ENCODE data around the gene NR1D2. TPM values are rescaled to one million over a fixed set of nuclear protein-coding genes. Genes with fewer than 3 reads are reported as not detected.

The NR1D2 gene
- total RNA-seq, 2 experiments from 2014 or later = 5.0 to 5.7 TPM

DNA sequence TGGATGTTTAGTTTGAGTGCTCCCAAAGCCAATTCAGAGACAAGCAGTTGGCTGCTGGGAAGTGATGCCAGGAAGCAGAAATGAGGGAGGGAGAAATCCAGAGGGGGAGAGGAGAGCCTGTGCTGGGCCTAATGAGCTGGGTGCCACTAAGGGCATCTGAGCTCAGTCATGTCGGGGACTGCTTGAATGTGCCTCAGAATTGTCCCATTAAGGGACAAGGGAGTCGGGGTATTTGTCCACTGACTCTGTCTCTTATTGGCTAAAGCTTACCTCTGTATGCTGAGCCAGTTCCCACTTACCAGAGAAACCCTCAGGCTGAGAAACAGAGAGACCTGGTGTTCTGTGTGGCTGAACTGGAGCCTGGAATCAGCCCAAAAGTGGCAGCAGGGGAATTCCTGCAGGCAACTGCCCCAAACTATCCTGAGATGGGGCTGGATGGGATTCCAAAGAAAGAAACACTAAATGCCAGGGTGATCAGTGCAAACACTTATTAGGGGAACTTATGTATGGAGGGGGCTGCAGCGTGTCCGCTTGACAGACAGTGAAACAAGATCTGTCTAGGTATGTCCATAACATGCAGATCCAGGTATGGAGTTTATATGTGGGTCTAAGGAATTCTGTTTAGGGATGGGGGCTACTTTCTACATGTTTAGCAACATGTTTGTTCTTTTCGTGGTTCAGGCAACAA is 48.6 kb downstream of the NR1D2 start:
- Histone ChIP-seq H4K20me1 (ENCODE audit: insufficient read depth, low read length) (no peaks in the 10 kb centered on the region), H2AFZ (ENCODE audit: low read length) (no peak overlapping the region), H3K27ac (ENCODE audit: low read depth, low read length, poor library complexity, severe bottlenecking) (no peak overlapping the region), H3K36me3 (ENCODE audit: insufficient read depth, low read length) (no peaks in the 10 kb centered on the region), H3K4me1 (ENCODE audit: insufficient read depth, low read length, poor library complexity, severe bottlenecking) (no peaks in the 10 kb centered on the region), H3K79me2 (ENCODE audit: insufficient read depth, low read depth, low read length) (no peaks in the 10 kb centered on the region), H3K4me3 (ENCODE audit: low read depth, low read length, poor library complexity, severe bottlenecking) (no peak overlapping the region), H3K9me3 (ENCODE audit: low read length) (no peaks in the 10 kb centered on the region), H3K9me2 (ENCODE audit: insufficient read depth, low read length) (no peaks in the 10 kb centered on the region), H3K4me2 (ENCODE audit: low read length) (no peak overlapping the region)
- BruUV-seq (replicated peaks) = no TSS peak
- DNase-seq (ENCODE audit: low spot score) = no peak
- CTCF ChIA-PET (ENCODE audit: unreplicated experiment) = no interaction called here
- TF ChIP-seq, protein P1, sequence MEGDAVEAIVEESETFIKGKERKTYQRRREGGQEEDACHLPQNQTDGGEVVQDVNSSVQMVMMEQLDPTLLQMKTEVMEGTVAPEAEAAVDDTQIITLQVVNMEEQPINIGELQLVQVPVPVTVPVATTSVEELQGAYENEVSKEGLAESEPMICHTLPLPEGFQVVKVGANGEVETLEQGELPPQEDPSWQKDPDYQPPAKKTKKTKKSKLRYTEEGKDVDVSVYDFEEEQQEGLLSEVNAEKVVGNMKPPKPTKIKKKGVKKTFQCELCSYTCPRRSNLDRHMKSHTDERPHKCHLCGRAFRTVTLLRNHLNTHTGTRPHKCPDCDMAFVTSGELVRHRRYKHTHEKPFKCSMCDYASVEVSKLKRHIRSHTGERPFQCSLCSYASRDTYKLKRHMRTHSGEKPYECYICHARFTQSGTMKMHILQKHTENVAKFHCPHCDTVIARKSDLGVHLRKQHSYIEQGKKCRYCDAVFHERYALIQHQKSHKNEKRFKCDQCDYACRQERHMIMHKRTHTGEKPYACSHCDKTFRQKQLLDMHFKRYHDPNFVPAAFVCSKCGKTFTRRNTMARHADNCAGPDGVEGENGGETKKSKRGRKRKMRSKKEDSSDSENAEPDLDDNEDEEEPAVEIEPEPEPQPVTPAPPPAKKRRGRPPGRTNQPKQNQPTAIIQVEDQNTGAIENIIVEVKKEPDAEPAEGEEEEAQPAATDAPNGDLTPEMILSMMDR (conservative IDR thresholded peaks at IDR 0.05; ENCODE audit: low read length) = no peak
- TF ChIP-seq EZH2phosphoT487 (IDR thresholded peaks at IDR 0.05; ENCODE audit: borderline replicate concordance, low read depth, low read length) = no peak
- intact Hi-C loops (cut with micrococcal nuclease; ENCODE audit: unreplicated experiment) = no loop called here
- POLR2A ChIA-PET = no interaction called here

DNA sequence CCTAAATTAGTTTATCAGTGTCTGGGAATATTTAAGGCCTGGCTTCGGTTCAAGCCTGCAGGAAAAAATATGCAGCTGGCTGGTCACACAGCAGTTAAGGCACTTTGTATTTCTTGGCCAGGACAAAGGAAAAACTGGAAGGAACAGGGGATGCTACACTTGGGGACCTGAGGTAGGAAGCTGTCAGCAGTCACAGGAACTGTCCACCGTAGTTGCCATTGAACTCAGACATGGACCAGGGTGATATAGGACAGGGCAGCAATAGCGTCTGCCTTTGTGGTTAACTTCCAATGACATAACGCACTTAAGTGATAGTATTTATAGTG is 49.1 kb downstream of the NR1D2 start:
- Histone ChIP-seq H2AFZ (ENCODE audit: low read length) (no peak overlapping the region), H3K4me2 (ENCODE audit: low read length) (no peak overlapping the region), H3K9me2 (ENCODE audit: insufficient read depth, low read length) (no peaks in the 10 kb centered on the region), H3K79me2 (ENCODE audit: insufficient read depth, low read depth, low read length) (no peaks in the 10 kb centered on the region), H3K27ac (ENCODE audit: low read depth, low read length, poor library complexity, severe bottlenecking) (no peak overlapping the region), H4K20me1 (ENCODE audit: insufficient read depth, low read length) (no peaks in the 10 kb centered on the region), H3K9me3 (ENCODE audit: low read length) (no peaks in the 10 kb centered on the region), H3K4me3 (ENCODE audit: low read depth, low read length, poor library complexity, severe bottlenecking) (no peak overlapping the region), H3K36me3 (ENCODE audit: insufficient read depth, low read length) (no peaks in the 10 kb centered on the region), H3K4me1 (ENCODE audit: insufficient read depth, low read length, poor library complexity, severe bottlenecking) (no peaks in the 10 kb centered on the region)
- no peak for DNase-seq (ENCODE audit: low spot score)
- ChIA-PET CTCF (ENCODE audit: unreplicated experiment) (no interaction called here), POLR2A (interaction anchor here (0.5 to 0.6 kb wide), 2 partner anchors 16 to 817 kb away, joined by 3 read pairs; no protein-coding TSS in a partner anchor)
- no peak for TF ChIP-seq EZH2phosphoT487 (IDR thresholded peaks at IDR 0.05; ENCODE audit: borderline replicate concordance, low read depth, low read length)
- TF ChIP-seq, protein P1 (conservative IDR thresholded peaks at IDR 0.05; ENCODE audit: low read length) = no peak
- no TSS peak for BruUV-seq (replicated peaks)
- intact Hi-C loops (cut with micrococcal nuclease; ENCODE audit: unreplicated experiment) = no loop called here

DNA sequence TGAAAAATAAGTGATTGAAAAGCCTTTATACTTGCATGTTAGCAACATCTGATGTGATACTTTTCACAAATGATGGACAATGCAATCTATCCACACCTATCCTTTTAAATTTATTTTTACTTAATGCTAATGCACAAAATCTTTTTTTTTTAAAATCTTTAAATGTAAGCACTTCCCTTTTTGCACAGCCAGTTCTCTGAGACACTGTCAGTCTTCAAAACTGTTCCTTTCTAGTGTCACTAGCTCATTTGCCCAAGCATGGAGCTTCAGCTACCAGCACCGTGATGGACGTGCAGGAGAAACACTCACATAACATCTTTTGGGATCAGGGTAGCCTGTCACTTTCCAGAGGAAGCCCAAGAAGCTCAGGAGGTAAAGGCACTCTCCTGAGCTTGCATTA is 50.1 kb downstream of the NR1D2 start:
- no peak for DNase-seq (ENCODE audit: low spot score)
- Histone ChIP-seq H3K27ac (ENCODE audit: low read depth, low read length, poor library complexity, severe bottlenecking) (no peak overlapping the region), H3K79me2 (ENCODE audit: insufficient read depth, low read depth, low read length) (no peaks in the 10 kb centered on the region), H3K4me3 (ENCODE audit: low read depth, low read length, poor library complexity, severe bottlenecking) (no peak overlapping the region), H2AFZ (ENCODE audit: low read length) (no peak overlapping the region), H3K4me2 (ENCODE audit: low read length) (no peak overlapping the region), H3K36me3 (ENCODE audit: insufficient read depth, low read length) (no peaks in the 10 kb centered on the region), H3K4me1 (ENCODE audit: insufficient read depth, low read length, poor library complexity, severe bottlenecking) (no peaks in the 10 kb centered on the region), H4K20me1 (ENCODE audit: insufficient read depth, low read length) (no peaks in the 10 kb centered on the region), H3K9me3 (ENCODE audit: low read length) (no peaks in the 10 kb centered on the region), H3K9me2 (ENCODE audit: insufficient read depth, low read length) (no peaks in the 10 kb centered on the region)
- BruUV-seq (replicated peaks) = no TSS peak
- POLR2A ChIA-PET = interaction anchor here (0.5 to 2.1 kb wide), 5 partner anchors 12 to 243 kb away, joined by 3 to 8 read pairs (median 3); no protein-coding TSS in a partner anchor
- intact Hi-C loops (cut with micrococcal nuclease; ENCODE audit: unreplicated experiment) = loop anchor here (5.0 kb wide), 2 partner anchors 103 to 142 kb away; no protein-coding TSS in a partner anchor
- TF ChIP-seq, protein P1 (conservative IDR thresholded peaks at IDR 0.05; ENCODE audit: low read length) = no peak
- TF ChIP-seq EZH2phosphoT487 (IDR thresholded peaks at IDR 0.05; ENCODE audit: borderline replicate concordance, low read depth, low read length) = no peak
- CTCF ChIA-PET (ENCODE audit: unreplicated experiment) = no interaction called here

Data from OCI-LY7 (cell line).